Stimulated activated CD4-positive, alpha-beta T cell treated with anti-CD3 and anti-CD28 coated beads, Interleukin-4, amount 100 ng/mL, for 1 hour (primary cell): ENCODE results near the gene PCSK4.
"Not testable (repeated sequence)": the region's sequence is repeated elsewhere in the genome, so short reads cannot be mapped to it uniquely, and the experiment has no call there.

Experiments used
- DNase-seq: peaks from one replicate; pipeline ENCODE4 v3.0.0-alpha.2; 2020

PCSK4 gene

DNA sequence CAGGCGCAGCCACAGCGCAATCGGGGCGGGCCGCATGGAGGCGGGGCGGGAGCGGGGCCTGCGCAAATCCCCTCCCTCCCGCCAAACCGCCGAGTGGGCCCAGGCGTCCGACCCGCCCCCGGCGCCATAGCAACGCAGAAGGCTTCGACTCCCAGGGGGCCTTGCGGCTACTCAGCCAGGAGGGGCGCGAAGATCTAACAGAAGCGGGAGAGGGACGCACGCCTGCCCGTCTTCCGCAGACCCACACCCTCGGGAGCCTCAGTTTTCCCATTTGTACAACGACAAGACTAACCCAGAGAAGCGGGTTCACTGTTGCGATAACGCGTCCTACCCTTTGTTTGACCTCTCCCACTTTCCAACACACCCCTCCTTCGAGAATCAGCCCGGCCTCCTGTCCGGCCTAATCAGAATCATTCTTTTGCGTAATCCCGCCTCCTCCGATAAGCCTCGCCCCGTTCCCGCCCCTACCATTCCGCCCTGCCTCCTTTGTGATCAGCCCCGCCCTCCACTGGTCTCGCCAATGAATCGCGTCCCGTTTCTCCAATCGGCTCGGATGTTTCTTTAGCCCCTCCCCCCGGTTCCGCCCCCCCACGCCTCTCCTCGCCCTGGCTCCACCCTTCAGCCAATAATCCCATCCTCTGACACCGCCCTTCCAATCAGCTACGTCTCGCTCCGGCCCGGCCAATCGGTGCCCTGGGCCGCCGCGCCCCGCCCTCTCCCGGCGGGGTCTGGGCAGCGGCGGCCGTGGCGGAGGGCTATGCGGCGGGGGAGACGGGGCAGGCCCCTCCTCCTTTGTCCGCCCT lies at the start of gene PCSK4:
Gene PCSK4, minus strand, starts transcription at position 40 of the 803 bp plus-strand sequence. Its CDS starts 4 bp downstream, at position 36.
- DNase-seq, result peak; percentile 96

- DNase-seq, result not testable (repeated sequence)
Observed at GRCh38 chr19:1539749-1540148, 49.6 kb upstream of the PCSK4 start.

DNA sequence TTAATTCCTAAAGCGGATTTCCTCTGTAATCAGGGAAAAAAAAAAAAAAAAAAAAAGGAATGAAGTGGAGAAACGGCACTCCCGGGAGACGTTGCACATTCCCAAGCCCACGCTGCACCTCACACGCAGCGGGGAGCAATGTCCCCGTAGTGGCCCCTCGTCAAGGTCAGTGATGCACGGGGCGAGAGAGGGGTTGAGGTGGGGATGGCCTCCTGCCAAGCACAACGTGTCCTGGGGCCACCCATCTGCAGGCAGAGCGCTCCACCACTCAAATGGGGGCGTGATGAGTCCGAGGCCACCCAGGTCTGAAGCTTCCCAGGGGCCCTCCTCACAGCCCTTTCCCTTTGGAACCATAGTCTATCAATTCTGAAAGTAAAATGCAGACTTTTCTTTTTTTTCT lies 48.8 kb upstream of the PCSK4 start:
- DNase-seq, result no peak

DNA sequence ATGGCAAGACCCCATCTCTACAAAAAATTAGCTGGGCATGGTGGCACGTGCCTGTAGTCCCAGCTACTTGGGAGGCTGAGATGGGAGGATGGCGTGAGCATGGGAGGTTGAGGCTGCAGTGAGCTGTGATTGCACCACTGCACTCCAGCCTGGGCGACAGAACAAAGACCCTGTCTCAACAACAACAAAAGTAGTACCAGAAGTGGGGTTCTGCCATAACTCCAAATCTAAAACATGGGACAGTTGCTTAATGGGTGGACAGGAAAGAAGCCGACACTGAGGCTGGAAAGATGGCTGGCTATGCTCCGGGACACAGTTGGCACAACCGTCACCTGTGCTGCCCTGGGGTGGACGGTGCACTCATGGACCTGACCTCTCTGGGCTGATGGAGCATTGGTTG lies 45.5 kb upstream of the PCSK4 start:
- DNase-seq, result not testable (repeated sequence)

GRCh38 chr19:1534972-1535371 lies 44.8 kb upstream of the PCSK4 start:
- DNase-seq, result no peak

DNA sequence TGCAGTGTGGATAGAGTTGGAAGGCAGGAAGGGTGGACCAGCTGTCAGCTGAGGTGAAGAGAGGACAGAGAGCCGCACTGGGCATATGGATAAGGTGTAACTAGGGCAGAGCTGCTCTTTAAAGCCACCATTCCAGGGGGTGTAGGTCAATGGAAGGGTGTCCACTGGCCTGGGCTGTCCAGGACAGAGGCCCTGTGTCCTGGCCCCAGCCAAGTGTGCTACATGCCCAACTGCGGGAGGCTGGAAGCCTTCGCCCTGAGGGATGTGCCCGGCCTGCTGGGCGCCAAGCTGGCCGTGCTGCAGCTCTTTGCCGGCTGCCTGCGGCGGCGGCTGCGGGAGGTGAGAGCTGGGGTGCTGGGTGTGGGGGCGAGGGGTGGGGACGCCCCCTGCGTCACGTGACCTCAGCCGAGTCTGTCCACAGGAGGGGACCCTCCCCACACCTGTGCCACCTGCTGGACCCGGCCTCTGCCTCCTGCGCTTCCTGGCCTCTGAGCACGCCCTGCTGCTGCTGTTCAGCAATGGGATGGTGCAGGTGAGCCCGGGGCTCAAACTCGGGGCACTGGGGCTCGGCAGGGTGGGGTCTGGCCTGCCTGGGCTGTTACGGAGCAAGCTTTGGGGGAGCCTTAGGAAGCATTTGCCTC lies 43.5 kb upstream of the PCSK4 start:
- DNase-seq, result no peak

- no peak for DNase-seq
Observed at GRCh38 chr19:1532003-1532402, 41.9 kb upstream of the PCSK4 start.

DNA sequence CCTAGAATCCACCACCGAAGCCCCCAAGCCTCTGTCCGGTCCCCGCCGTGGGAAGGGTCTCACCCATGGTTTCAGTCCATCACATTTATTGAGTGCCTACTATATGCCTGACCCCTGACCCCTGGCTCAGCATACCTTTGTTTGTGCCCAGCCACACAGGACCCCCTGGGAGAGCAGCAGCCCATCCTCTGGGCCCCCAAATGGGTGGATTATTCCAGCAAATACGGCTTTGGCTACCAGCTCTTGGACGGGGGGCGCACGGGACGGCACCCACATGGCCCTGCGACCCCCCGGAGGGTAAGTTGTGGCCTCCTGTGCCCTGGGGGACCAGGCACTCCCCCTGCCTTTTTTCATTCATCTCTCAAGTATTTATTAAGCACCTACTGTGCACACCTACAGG lies 41.4 kb upstream of the PCSK4 start:
- DNase-seq, result no peak

- not testable (repeated sequence) for DNase-seq
Observed at GRCh38 chr19:1530856-1531255, 40.7 kb upstream of the PCSK4 start.

GRCh38 chr19:1529430-1529816 lies 39.3 kb upstream of the PCSK4 start:
- DNase-seq, result no peak

- DNase-seq, result no peak
Observed at GRCh38 chr19:1528596-1529429, 38.7 kb upstream of the PCSK4 start.

- DNase-seq, result no peak
Observed at GRCh38 chr19:1527650-1528309, 37.6 kb upstream of the PCSK4 start.

DNA sequence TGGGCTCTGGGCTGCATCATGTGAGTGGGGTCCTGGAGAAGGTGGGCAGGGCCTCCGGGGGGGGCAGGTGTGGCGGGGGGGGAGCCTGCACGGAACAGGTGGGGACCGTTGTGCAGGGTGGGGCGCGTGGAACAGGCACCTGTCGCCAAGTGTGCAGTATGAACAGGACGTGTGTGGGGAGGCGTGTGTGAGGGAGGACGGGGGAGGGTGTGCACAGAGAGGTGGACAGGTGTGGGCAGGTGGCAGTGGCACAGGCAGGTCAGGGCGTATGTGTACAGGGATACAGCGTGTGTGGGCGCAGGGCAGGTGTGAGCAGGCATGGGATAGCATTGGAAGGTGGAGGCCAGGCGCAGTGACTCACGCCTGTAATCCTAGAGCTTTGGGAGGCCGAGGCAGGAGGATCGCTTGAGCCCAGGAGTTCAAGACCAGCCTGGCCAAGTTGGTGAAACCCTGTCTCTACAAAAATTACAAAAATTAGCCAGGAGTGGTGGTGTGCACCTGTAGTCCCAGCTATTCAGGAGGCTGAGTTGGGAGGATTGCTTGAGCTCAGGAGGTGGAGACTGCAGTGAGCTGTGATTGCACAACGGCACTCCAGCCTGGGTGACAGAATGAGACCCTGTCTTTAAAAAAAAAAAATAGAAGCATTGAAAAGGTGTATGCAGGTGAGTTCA lies 37.0 kb upstream of the PCSK4 start:
- DNase-seq, result no peak

- DNase-seq, result no peak
Observed at GRCh38 chr19:1526066-1526778, 36.1 kb upstream of the PCSK4 start.

DNA sequence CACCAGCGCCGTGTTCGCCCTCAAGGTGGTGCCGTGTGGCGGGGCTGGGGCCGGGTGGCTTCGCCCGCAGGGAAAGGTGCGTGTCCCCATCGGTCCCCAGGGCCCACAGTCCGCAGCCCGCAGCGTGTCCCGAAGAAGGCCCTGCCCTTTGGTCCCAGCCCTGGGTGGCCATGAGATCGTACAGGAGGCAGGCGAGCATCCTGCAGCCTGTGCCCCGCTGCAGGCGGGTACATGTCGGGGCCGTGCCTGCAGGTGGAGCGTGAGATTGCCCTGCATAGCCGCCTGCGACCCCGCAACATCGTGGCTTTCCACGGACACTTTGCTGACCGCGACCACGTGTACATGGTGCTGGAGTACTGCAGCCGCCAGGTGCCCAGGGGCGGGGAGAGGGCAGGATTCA lies 35.2 kb upstream of the PCSK4 start:
- DNase-seq, result no peak

GRCh38 chr19:1524972-1525325 lies 34.8 kb upstream of the PCSK4 start:
- no peak for DNase-seq

DNA sequence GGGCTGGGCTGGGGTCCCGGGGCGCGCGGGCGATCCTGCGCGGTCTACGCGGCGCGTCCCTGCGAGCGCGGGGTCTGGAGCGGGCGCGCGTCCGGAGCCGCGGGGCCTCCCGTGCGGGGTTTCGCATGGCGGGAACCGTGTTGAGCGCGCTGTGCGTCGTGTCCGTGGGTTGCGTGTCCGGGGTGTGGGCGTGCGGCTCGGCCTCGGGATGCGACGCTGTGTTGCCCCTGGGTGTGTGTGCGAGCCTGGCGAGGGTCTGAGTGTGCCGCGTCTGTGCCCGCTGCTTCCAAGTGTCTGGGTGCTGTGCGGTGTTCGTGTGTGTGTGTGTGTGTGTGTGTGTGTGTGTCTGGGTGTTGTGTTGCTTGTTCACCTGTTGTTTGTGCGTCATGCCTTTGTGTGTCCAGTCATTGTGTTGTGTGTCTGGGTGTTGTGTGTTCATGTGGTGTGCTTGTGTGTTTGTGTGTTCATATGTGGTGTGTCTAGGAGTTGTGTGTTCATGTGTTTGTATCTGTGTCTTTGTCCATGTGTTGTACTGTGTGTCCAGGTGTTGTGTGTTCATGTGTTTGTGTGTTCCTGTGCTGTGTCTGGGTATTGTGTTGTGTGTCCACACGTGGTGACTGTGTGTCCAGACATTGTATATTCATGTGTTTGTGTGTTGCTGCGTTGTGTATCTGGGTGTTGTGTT lies 34.3 kb upstream of the PCSK4 start:
- DNase-seq, result no peak

DNA sequence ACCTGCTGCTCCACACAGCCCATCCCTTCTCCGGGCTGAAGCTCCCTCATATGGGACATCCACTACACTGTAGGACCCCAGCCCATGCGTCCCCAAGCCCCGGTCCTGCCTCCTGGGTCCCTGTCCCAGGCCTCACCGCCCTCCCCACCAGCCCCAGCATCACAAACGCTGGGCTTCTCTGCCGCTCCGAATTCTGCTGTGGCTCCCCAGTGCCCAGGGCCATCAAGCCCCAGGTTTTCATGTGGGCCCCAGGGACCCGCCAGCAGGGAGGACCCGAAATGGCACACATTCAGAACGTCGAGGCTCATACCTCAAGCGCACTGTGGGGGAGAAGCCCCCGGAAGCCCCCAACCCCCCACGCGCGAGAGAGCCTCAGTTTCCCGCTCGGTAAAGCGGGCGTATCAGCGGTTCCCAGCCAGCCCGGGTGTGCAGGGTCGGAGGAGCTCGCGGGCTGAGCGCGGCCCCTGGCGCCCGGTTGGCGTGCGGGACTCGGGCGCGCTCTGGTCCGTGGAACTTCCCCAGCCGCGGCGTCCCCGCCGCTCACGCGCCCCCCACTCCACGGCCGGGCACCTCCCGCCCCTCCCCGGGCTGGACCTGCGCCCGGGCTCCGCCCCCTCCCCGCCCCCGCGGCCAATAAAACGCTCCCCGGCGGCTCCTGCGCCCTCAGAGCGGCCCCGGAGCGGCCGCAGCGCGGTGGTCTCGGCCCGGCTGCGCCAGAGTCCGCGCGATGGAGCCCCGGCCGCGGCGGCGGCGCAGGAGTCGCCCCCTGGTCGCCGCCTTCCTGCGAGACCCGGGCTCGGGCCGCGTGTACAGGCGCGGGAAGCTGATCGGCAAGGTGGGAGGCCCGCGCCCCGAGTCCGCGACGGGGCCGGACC lies 33.5 kb upstream of the PCSK4 start, which contains the start of gene PLK5:
Gene PLK5, plus strand, starts transcription at position 666 of the 875 bp plus-strand sequence. CDS start 2,920 bp downstream, outside the sequence.
- no peak for DNase-seq

- no peak for DNase-seq
Observed at GRCh38 chr19:1522838-1523237, 32.7 kb upstream of the PCSK4 start.

GRCh38 chr19:1522061-1522460 lies 31.9 kb upstream of the PCSK4 start:
- DNase-seq, result no peak
